MCF 10A (cell line): ENCODE measurements around the gene TH. TPM values are rescaled to one million over a fixed set of nuclear protein-coding genes. Genes with fewer than 3 reads are reported as not detected.

ENCODE experiments used
- BruUV-seq: library from RNA; stranded (reverse); fragments of 400-500 nt; replicated peaks from 2 replicates; lab custom pipeline; 2021; lab: Mats Ljungman, UMichigan
- CTCF ChIA-PET: fragments of 300-600 bp; sonication (Branson Sonifier 250); formaldehyde crosslinking; extraction: SDS; loops from one replicate; lab custom pipeline; 2021; ENCODE audit warnings: antibody characterized with exemption, inconsistent platforms; lab: Yijun Ruan, JAX
- POLR2A ChIA-PET: fragments of 300-600, 350-650 bp; sonication (Branson Sonifier 250); formaldehyde crosslinking; extraction: SDS; loops from one replicate; lab custom pipeline; 2020; ENCODE audit warnings: antibody characterized with exemption, inconsistent platforms; lab: Yijun Ruan, JAX
- DNase-seq: peaks from one replicate; pipeline ENCODE4 v3.0.0-alpha.2; 2018; ENCODE audit not compliant: unreplicated experiment
- H3K27ac Mint-ChIP-seq: one replicate; pipeline ENCODE4 v1.8.0; 2022; ENCODE audit warnings: mild to moderate bottlenecking, low read depth, mixed read lengths; ENCODE audit not compliant: unreplicated experiment
- H3K27me3 Mint-ChIP-seq: one replicate; pipeline ENCODE4 v1.8.0; 2022; ENCODE audit warnings: mixed read lengths; ENCODE audit not compliant: insufficient read depth, unreplicated experiment
- H3K36me3 Mint-ChIP-seq: one replicate; pipeline ENCODE4 v1.8.0; 2022; ENCODE audit warnings: mild to moderate bottlenecking, moderate library complexity, mixed read lengths; ENCODE audit not compliant: insufficient read depth, unreplicated experiment
- H3K4me1 Mint-ChIP-seq: one replicate; pipeline ENCODE4 v1.8.0; 2022; ENCODE audit warnings: mixed read lengths; ENCODE audit not compliant: insufficient read depth, unreplicated experiment
- H3K4me3 Mint-ChIP-seq: one replicate; pipeline ENCODE4 v1.8.0; 2022; ENCODE audit warnings: mild to moderate bottlenecking, moderate library complexity, mixed read lengths; ENCODE audit not compliant: unreplicated experiment
- H3K9me3 Mint-ChIP-seq: one replicate; pipeline ENCODE4 v1.8.0; 2022; ENCODE audit warnings: mixed read lengths; ENCODE audit not compliant: unreplicated experiment
- intact Hi-C: fragments of 100-400 bp; cut with micrococcal nuclease; formaldehyde crosslinking; loops from 2 replicates; pipeline ENCODE4 v1.14.1; 2022
- total RNA-seq: library from RNA; stranded (reverse); gene quantifications from 2 replicates; pipeline ENCODE4 v1.2.3, GENCODE V29; 2022
- TF ChIP-seq, protein P1 (sequence below): fragments of 200-600 bp; IDR thresholded peaks from one replicate; pipeline ENCODE4 v1.8.0; 2022; ENCODE audit warnings: antibody characterized with exemption, mild to moderate bottlenecking; ENCODE audit not compliant: unreplicated experiment

Gene TH
- total RNA-seq, 1 experiment from 2014 or later, result 1.1 TPM

DNA sequence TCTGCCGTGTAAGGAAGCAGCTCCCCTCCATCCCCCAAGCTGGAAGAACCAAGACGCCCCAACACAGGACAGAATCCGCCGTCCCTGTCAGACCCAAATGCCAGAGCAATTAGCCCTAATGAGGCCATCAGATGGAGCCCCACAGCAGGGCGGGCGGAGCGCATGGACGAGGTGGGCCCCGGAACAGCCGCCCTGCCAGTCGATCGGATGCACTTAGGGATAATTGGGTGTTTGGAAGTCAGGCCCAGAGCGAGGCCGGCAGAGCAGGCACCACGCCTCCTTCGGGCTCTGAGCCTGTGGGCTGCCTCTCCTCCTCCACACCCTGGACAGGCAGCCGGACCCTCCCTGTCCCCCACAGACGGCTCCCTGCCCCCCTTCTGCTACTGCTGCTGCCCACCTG lies 5.5 kb upstream of the TH start:
- intact Hi-C loops, result loop anchor here (5.0 kb wide), 1 partner anchor 725 kb away; a partner anchor contains a TSS
- Mint-ChIP-seq H3K27ac (no peak overlapping the region), H3K4me1 (peaks cover 40% of the 10 kb centered on the region), H3K36me3 (no peaks in the 10 kb centered on the region), H3K4me3 (no peak overlapping the region), H3K9me3 (no peaks in the 10 kb centered on the region), H3K27me3 (no peaks in the 10 kb centered on the region)
- ChIA-PET CTCF (interaction anchor here (0.7 to 1.1 kb wide), 2 partner anchors 308 to 525 kb away, joined by 4 read pairs; no protein-coding TSS in a partner anchor), POLR2A (no interaction called here)
- TF ChIP-seq, protein P1, sequence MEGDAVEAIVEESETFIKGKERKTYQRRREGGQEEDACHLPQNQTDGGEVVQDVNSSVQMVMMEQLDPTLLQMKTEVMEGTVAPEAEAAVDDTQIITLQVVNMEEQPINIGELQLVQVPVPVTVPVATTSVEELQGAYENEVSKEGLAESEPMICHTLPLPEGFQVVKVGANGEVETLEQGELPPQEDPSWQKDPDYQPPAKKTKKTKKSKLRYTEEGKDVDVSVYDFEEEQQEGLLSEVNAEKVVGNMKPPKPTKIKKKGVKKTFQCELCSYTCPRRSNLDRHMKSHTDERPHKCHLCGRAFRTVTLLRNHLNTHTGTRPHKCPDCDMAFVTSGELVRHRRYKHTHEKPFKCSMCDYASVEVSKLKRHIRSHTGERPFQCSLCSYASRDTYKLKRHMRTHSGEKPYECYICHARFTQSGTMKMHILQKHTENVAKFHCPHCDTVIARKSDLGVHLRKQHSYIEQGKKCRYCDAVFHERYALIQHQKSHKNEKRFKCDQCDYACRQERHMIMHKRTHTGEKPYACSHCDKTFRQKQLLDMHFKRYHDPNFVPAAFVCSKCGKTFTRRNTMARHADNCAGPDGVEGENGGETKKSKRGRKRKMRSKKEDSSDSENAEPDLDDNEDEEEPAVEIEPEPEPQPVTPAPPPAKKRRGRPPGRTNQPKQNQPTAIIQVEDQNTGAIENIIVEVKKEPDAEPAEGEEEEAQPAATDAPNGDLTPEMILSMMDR, result no peak
- BruUV-seq, result no TSS peak
- no peak for DNase-seq

GRCh38 chr11:2176389-2176900 lies 4.8 kb upstream of the TH start:
- H3K4me3 Mint-ChIP-seq, result no peak overlapping the region
- CTCF ChIA-PET, result interaction anchor here (0.7 kb wide), 1 partner anchor 309 kb away, joined by 4 read pairs; no protein-coding TSS in a partner anchor
- no peaks in the 10 kb centered on the region for H3K27me3 Mint-ChIP-seq
- intact Hi-C loops, result loop anchor here (5.0 kb wide), 1 partner anchor 726 kb away; a partner anchor contains a TSS
- H3K9me3 Mint-ChIP-seq, result no peaks in the 10 kb centered on the region
- TF ChIP-seq, protein P1, result no peak
- no peak overlapping the region for H3K27ac Mint-ChIP-seq
- H3K4me1 Mint-ChIP-seq, result peaks cover 40% of the 10 kb centered on the region
- no peak for DNase-seq
- no TSS peak for BruUV-seq
- no peaks in the 10 kb centered on the region for H3K36me3 Mint-ChIP-seq
- POLR2A ChIA-PET, result no interaction called here

- Mint-ChIP-seq H3K36me3 (no peaks in the 10 kb centered on the region), H3K27ac (peak overlapping the region; percentile 79), H3K9me3 (no peaks in the 10 kb centered on the region), H3K4me3 (no peak overlapping the region), H3K27me3 (no peaks in the 10 kb centered on the region), H3K4me1 (peaks cover 36% of the 10 kb centered on the region)
- ChIA-PET CTCF (interaction anchor here (0.7 to 1.0 kb wide), 2 partner anchors 19 to 124 kb away, joined by 3 to 4 read pairs; no protein-coding TSS in a partner anchor), POLR2A (interaction anchor here (0.8 to 1.0 kb wide), 2 partner anchors 18 to 202 kb away, joined by 4 to 6 read pairs; no protein-coding TSS in a partner anchor)
- DNase-seq, result peak; percentile 73
- BruUV-seq, result no TSS peak
- intact Hi-C loops, result loop anchor here (5.0 kb wide), 1 partner anchor 727 kb away; a partner anchor contains a TSS
- TF ChIP-seq, protein P1, result no peak
Observed at GRCh38 chr11:2175659-2176058, 4.0 kb upstream of the TH start.

DNA sequence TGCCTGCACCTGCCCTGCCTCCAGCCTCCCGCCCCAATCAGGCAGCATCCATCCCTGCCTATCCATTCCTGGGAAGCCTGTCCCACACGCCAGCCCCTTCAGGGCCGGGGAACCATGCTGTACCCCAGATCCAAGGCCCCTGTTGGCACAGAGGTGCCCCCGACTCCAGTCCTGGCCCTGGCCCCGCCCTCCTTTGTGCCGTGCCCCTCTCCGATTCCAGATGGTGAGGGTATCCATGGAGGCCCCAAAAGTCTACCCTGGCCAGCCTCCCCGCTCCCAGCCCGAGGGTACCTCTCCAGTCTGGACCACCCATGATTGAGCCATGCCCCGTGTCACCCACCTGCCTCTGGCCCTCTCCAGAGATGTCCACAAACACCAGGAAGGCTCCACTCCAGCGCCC lies 2.7 kb upstream of the TH start:
- TF ChIP-seq, protein P1, result no peak
- Mint-ChIP-seq H3K9me3 (no peaks in the 10 kb centered on the region), H3K27ac (no peak overlapping the region), H3K27me3 (no peaks in the 10 kb centered on the region), H3K4me1 (peaks cover 33% of the 10 kb centered on the region), H3K36me3 (no peaks in the 10 kb centered on the region), H3K4me3 (no peak overlapping the region)
- intact Hi-C loops, result no loop called here
- ChIA-PET POLR2A (no interaction called here), CTCF (interaction anchor here (0.6 to 1.6 kb wide), 2 partner anchors 20 to 247 kb away, joined by 3 to 11 read pairs; no protein-coding TSS in a partner anchor)
- DNase-seq, result no peak
- BruUV-seq, result no TSS peak
